CD4-positive, alpha-beta memory T cell (primary cell): ENCODE results near the gene EFCAB11. TPM values are rescaled to one million over a fixed set of nuclear protein-coding genes. Genes with fewer than 3 reads are reported as not detected.

Source experiments
- CTCF ChIA-PET: fragments of 350-600 bp; sonication (Branson Sonifier 250); formaldehyde crosslinking; loops from one replicate; lab custom pipeline; 2021; ENCODE audit warnings: inconsistent platforms; ENCODE audit not compliant: partially characterized antibody; lab: Charles Lee
- POLR2A ChIA-PET: fragments of 350-600 bp; sonication (Branson Sonifier 250); formaldehyde crosslinking; loops from one replicate; lab custom pipeline; 2021; ENCODE audit not compliant: partially characterized antibody; lab: Charles Lee
- DNase-seq, 5 donors: peaks; one replicate each; pipeline versions ENCODE4 v3.0.0 to v3.0.0-alpha.2; 2020 to 2022; ENCODE audit warnings: mixed read lengths in 1 of 5
- H3K27ac ChIP-seq: one replicate; pipeline ENCODE4 v1.7.0; 2013; ENCODE audit warnings: low read depth, low read length
- H3K27me3 ChIP-seq: 2 replicates; pipeline ENCODE4 v1.7.0; 2013; ENCODE audit warnings: mild to moderate bottlenecking, low read length, moderate library complexity; ENCODE audit not compliant: insufficient read depth
- H3K36me3 ChIP-seq: 2 replicates; pipeline ENCODE4 v1.7.0; 2013; ENCODE audit warnings: mild to moderate bottlenecking, low read length, moderate library complexity; ENCODE audit not compliant: insufficient read depth
- H3K4me1 ChIP-seq: 2 replicates; pipeline ENCODE4 v1.7.0; 2013; ENCODE audit warnings: mild to moderate bottlenecking, low read length, moderate library complexity; ENCODE audit not compliant: insufficient read depth
- H3K4me3 ChIP-seq, 2 donors: one replicate each; pipeline ENCODE4 v1.7.0; 2013; ENCODE audit warnings: low read length in 2 of 2, mild to moderate bottlenecking in 1 of 2
- H3K9me3 ChIP-seq, 2 donors: one replicate each; pipeline ENCODE4 v1.7.0; 2013; ENCODE audit warnings: low read length in 2 of 2, control low read depth in 1 of 2; ENCODE audit not compliant: control insufficient read depth in 1 of 2
- H3K27ac Mint-ChIP-seq, 7 donors: one replicate each; pipeline ENCODE4 v1.8.0; 2020 to 2021; ENCODE audit warnings: mixed read lengths in 7 of 7, mild to moderate bottlenecking in 6 of 7, inconsistent platforms in 3 of 7, moderate library complexity in 3 of 7
- H3K27me3 Mint-ChIP-seq, 2 donors: one replicate each; pipeline ENCODE4 v1.8.0; 2020 to 2021; ENCODE audit warnings: mixed read lengths in 2 of 2
- H3K36me3 Mint-ChIP-seq, 2 donors: one replicate each; pipeline ENCODE4 v1.8.0; 2020 to 2021; ENCODE audit warnings: mixed read lengths in 2 of 2, inconsistent platforms in 1 of 2, mild to moderate bottlenecking in 1 of 2
- H3K4me1 Mint-ChIP-seq, 4 donors: one replicate each; pipeline ENCODE4 v1.8.0; 2020 to 2021; ENCODE audit warnings: mixed read lengths in 4 of 4, mild to moderate bottlenecking in 1 of 4
- H3K4me3 Mint-ChIP-seq, 8 donors: one replicate each; pipeline ENCODE4 v1.8.0; 2020 to 2021; ENCODE audit warnings: mixed read lengths in 8 of 8, mild to moderate bottlenecking in 7 of 8, moderate library complexity in 6 of 8, inconsistent platforms in 3 of 8
- H3K9me3 Mint-ChIP-seq, 8 donors: one replicate each; pipeline ENCODE4 v1.8.0; 2020 to 2021; ENCODE audit warnings: mixed read lengths in 8 of 8, mild to moderate bottlenecking in 5 of 8, inconsistent platforms in 3 of 8, moderate library complexity in 1 of 8
- intact Hi-C: fragments of 100-400 bp; cut with micrococcal nuclease; formaldehyde crosslinking; loops from one replicate; pipeline ENCODE4 v1.15.1; 2023
- polyA plus RNA-seq, 2 donors: library from polyadenylated mRNA; unstranded; fragments of 300-500 nt; fragmentation: Illumina TruSeq; gene quantifications; one replicate each; pipeline ENCODE4 v1.2.3, GENCODE V29; 2021
- total RNA-seq, 2 experiments: library from RNA; stranded (reverse); gene quantifications; one replicate each; pipeline ENCODE4 v1.2.3, GENCODE V29; 2021

Gene EFCAB11
- total and polyA plus RNA-seq, 4 experiments from 2014 or later = 0.36 to 2.6 (median 1.9) TPM

GRCh38 chr14:89990218-89990617, 35.7 kb upstream of the EFCAB11 start:
- Mint-ChIP-seq H3K27me3 (no peaks in the 10 kb centered on the region), H3K9me3 (no peaks in the 10 kb centered on the region), H3K36me3 (peaks cover 56 to 82% of the 10 kb centered on the region in 2 donors), H3K4me1 (peaks cover 0 to 2% (median 0%) of the 10 kb centered on the region in 4 donors), H3K27ac (no peak overlapping the region), H3K4me3 (no peak overlapping the region)
- H3K9me3 ChIP-seq = no peaks in the 10 kb centered on the region
- no peak for DNase-seq
- ChIA-PET CTCF (interaction anchor here (4.6 kb wide), 1 partner anchor 17 kb away, joined by 19 read pairs; no protein-coding TSS in a partner anchor), POLR2A (no interaction called here)
- intact Hi-C loops = no loop called here
- peaks cover 58% of the 10 kb centered on the region for H3K36me3 ChIP-seq
- no peak overlapping the region for H3K4me3 ChIP-seq
- H3K4me1 ChIP-seq = no peaks in the 10 kb centered on the region
- no peak overlapping the region for H3K27ac ChIP-seq
- no peaks in the 10 kb centered on the region for H3K27me3 ChIP-seq

- Histone ChIP-seq H3K9me3 (no peaks in the 10 kb centered on the region), H3K4me3 (no peak overlapping the region), H3K27ac (no peak overlapping the region), H3K4me1 (no peaks in the 10 kb centered on the region), H3K27me3 (no peaks in the 10 kb centered on the region), H3K36me3 (peaks cover 43% of the 10 kb centered on the region)
- Mint-ChIP-seq H3K4me1 (no peaks in the 10 kb centered on the region), H3K9me3 (no peaks in the 10 kb centered on the region), H3K27ac (peak overlapping the region in 1 of 7 donors; percentile 31), H3K27me3 (no peaks in the 10 kb centered on the region), H3K36me3 (peaks cover 57 to 80% of the 10 kb centered on the region in 2 donors), H3K4me3 (no peak overlapping the region)
- intact Hi-C loops = no loop called here
- ChIA-PET POLR2A (no interaction called here), CTCF (interaction anchor here (1.0 to 4.6 kb wide), 3 partner anchors 13 to 17 kb away, joined by 3 to 19 read pairs (median 3); no protein-coding TSS in a partner anchor)
- no peak for DNase-seq
Measured at GRCh38 chr14:89988787-89989186, 34.3 kb upstream of the EFCAB11 start.

GRCh38 chr14:89987161-89987475, 32.6 kb upstream of the EFCAB11 start:
- Histone ChIP-seq H3K27ac (no peak overlapping the region), H3K9me3 (no peaks in the 10 kb centered on the region), H3K4me3 (no peak overlapping the region), H3K27me3 (no peaks in the 10 kb centered on the region), H3K36me3 (peaks cover 40% of the 10 kb centered on the region), H3K4me1 (no peaks in the 10 kb centered on the region)
- CTCF ChIA-PET = interaction anchor here (1.6 to 4.6 kb wide), 3 partner anchors 14 to 48 kb away, joined by 3 to 19 read pairs (median 4); no protein-coding TSS in a partner anchor
- POLR2A ChIA-PET = interaction anchor here (1.0 kb wide), 1 partner anchor 10 kb away, joined by 3 read pairs; no protein-coding TSS in a partner anchor
- intact Hi-C loops = no loop called here
- H3K9me3 Mint-ChIP-seq = no peaks in the 10 kb centered on the region
- no peak overlapping the region for H3K27ac Mint-ChIP-seq
- H3K27me3 Mint-ChIP-seq = no peaks in the 10 kb centered on the region
- H3K4me1 Mint-ChIP-seq = no peaks in the 10 kb centered on the region
- H3K36me3 Mint-ChIP-seq = peaks cover 57 to 79% of the 10 kb centered on the region in 2 donors
- DNase-seq = no peak
- no peak overlapping the region for H3K4me3 Mint-ChIP-seq

GRCh38 chr14:89986462-89987160, 32.1 kb upstream of the EFCAB11 start:
- Mint-ChIP-seq H3K9me3 (no peaks in the 10 kb centered on the region), H3K4me3 (no peak overlapping the region), H3K27me3 (no peaks in the 10 kb centered on the region), H3K27ac (no peak overlapping the region), H3K4me1 (no peaks in the 10 kb centered on the region), H3K36me3 (peaks cover 61 to 82% of the 10 kb centered on the region in 2 donors)
- ChIA-PET POLR2A (interaction anchor here (1.0 kb wide), 1 partner anchor 9 kb away, joined by 3 read pairs; no protein-coding TSS in a partner anchor), CTCF (interaction anchor here (1.7 to 4.6 kb wide), 2 partner anchors 13 to 48 kb away, joined by 4 to 19 read pairs; no protein-coding TSS in a partner anchor)
- H3K9me3 ChIP-seq = no peaks in the 10 kb centered on the region
- DNase-seq = no peak
- intact Hi-C loops = no loop called here
- H3K4me3 ChIP-seq = no peak overlapping the region
- H3K4me1 ChIP-seq = no peaks in the 10 kb centered on the region
- H3K27me3 ChIP-seq = no peaks in the 10 kb centered on the region
- H3K27ac ChIP-seq = no peak overlapping the region
- peaks cover 45% of the 10 kb centered on the region for H3K36me3 ChIP-seq

GRCh38 chr14:89983375-89983774, 28.8 kb upstream of the EFCAB11 start:
- Mint-ChIP-seq H3K27me3 (no peaks in the 10 kb centered on the region), H3K27ac (no peak overlapping the region), H3K36me3 (peaks cover 67 to 83% of the 10 kb centered on the region in 2 donors), H3K9me3 (no peaks in the 10 kb centered on the region), H3K4me1 (no peaks in the 10 kb centered on the region), H3K4me3 (no peak overlapping the region)
- no peak overlapping the region for H3K27ac ChIP-seq
- DNase-seq = no peak
- H3K4me1 ChIP-seq = no peaks in the 10 kb centered on the region
- ChIA-PET POLR2A (no interaction called here), CTCF (interaction anchor here (3.1 kb wide), 1 partner anchor 10 kb away, joined by 24 read pairs; no protein-coding TSS in a partner anchor)
- no peak overlapping the region for H3K4me3 ChIP-seq
- H3K9me3 ChIP-seq = no peaks in the 10 kb centered on the region
- H3K27me3 ChIP-seq = no peaks in the 10 kb centered on the region
- peaks cover 53% of the 10 kb centered on the region for H3K36me3 ChIP-seq
- intact Hi-C loops = no loop called here

GRCh38 chr14:89978656-89979055, 24.1 kb upstream of the EFCAB11 start:
- Mint-ChIP-seq H3K4me3 (no peak overlapping the region), H3K4me1 (no peaks in the 10 kb centered on the region), H3K36me3 (peaks cover 47 to 69% of the 10 kb centered on the region in 2 donors), H3K27ac (no peak overlapping the region), H3K27me3 (no peaks in the 10 kb centered on the region), H3K9me3 (no peaks in the 10 kb centered on the region)
- Histone ChIP-seq H3K36me3 (peaks cover 60% of the 10 kb centered on the region), H3K27me3 (no peaks in the 10 kb centered on the region), H3K27ac (no peak overlapping the region), H3K4me3 (no peak overlapping the region), H3K4me1 (no peaks in the 10 kb centered on the region), H3K9me3 (no peaks in the 10 kb centered on the region)
- ChIA-PET POLR2A (no interaction called here), CTCF (interaction anchor here (3.3 kb wide), 1 partner anchor 39 kb away, joined by 12 read pairs; no protein-coding TSS in a partner anchor)
- intact Hi-C loops = no loop called here
- no peak for DNase-seq

GRCh38 chr14:89977668-89978067, 23.1 kb upstream of the EFCAB11 start:
- no peak overlapping the region for H3K27ac Mint-ChIP-seq
- POLR2A ChIA-PET = interaction anchor here (1.3 kb wide), 1 partner anchor 9 kb away, joined by 3 read pairs; no protein-coding TSS in a partner anchor
- DNase-seq = no peak
- no peak overlapping the region for H3K4me3 Mint-ChIP-seq
- H3K36me3 Mint-ChIP-seq = peaks cover 44 to 71% of the 10 kb centered on the region in 2 donors
- H3K9me3 Mint-ChIP-seq = no peaks in the 10 kb centered on the region
- no peak overlapping the region for H3K4me3 ChIP-seq
- CTCF ChIA-PET = interaction anchor here (1.3 to 3.3 kb wide), 3 partner anchors 38 to 719 kb away, joined by 3 to 12 read pairs (median 5); no protein-coding TSS in a partner anchor
- H3K27me3 Mint-ChIP-seq = no peaks in the 10 kb centered on the region
- intact Hi-C loops = no loop called here
- H3K4me1 ChIP-seq = no peaks in the 10 kb centered on the region
- no peaks in the 10 kb centered on the region for H3K4me1 Mint-ChIP-seq
- H3K27ac ChIP-seq = no peak overlapping the region
- H3K9me3 ChIP-seq = no peaks in the 10 kb centered on the region
- H3K36me3 ChIP-seq = peaks cover 59% of the 10 kb centered on the region
- no peaks in the 10 kb centered on the region for H3K27me3 ChIP-seq
